ENCODE measurements around the gene PPP1R12B. TPM values are rescaled to one million over a fixed set of nuclear protein-coding genes. Genes with fewer than 3 reads are reported as not detected.

The PPP1R12B gene
- total and polyA plus RNA-seq, 2 experiments from 2014 or later = 13.2 to 13.8 TPM

GRCh38 chr1:202590975-202591411 lies 242.5 kb downstream of the PPP1R12B start:
- Histone ChIP-seq H3K79me2 (replicated peaks; ENCODE audit: insufficient read depth) (no peaks in the 10 kb centered on the region), H3K27me3 (ENCODE audit: insufficient read depth) (no peaks in the 10 kb centered on the region), H3K27ac (ENCODE audit: low read depth) (no peak overlapping the region), H3K4me1 (ENCODE audit: insufficient read depth) (no peaks in the 10 kb centered on the region), H3K9me2 (ENCODE audit: insufficient read depth) (peaks cover 4% of the 10 kb centered on the region; the same call in 1 of the 2 replicates), H3F3A (replicated peaks; ENCODE audit: low read depth) (no peaks in the 10 kb centered on the region), H2AFZ (no peak overlapping the region), H4K20me1 (replicated peaks; ENCODE audit: insufficient read depth) (no peaks in the 10 kb centered on the region), H3K4me3 (no peak overlapping the region), H3K4me2 (no peak overlapping the region), H3K36me3 (ENCODE audit: insufficient read depth) (no peaks in the 10 kb centered on the region)
- DNase-seq (ENCODE audit: low spot score) (no peak), ATAC-seq (no peak)
- Mint-ChIP-seq H3K4me3 (no peak overlapping the region), H3K36me3 (ENCODE audit: low read depth) (peaks cover 4% of the 10 kb centered on the region; the same call in 2 of the 3 replicates), H3K27me3 (ENCODE audit: insufficient read depth, low read depth, poor library complexity) (peaks cover 2% of the 10 kb centered on the region), H3K9me3 (no peaks in the 10 kb centered on the region), H3K4me1 (no peaks in the 10 kb centered on the region), H3K27ac (no peak overlapping the region)
- TF ChIP-seq ZNF114 (CRISPR knock-in tag; IDR thresholded peaks at IDR 0.05) (no peak), CREB1 (CRISPR knock-in tag; IDR thresholded peaks at IDR 0.05; ENCODE audit: low read depth) (no peak), POLR2AphosphoS5 (IDR thresholded peaks at IDR 0.05; ENCODE audit: low read depth) (no peak), STAT1 (IDR thresholded peaks at IDR 0.05; ENCODE audit: unreplicated experiment) (no peak), JUNB (IDR thresholded peaks at IDR 0.05; ENCODE audit: unreplicated experiment) (no peak), EZH2 (IDR thresholded peaks at IDR 0.05; ENCODE audit: low read depth, unreplicated experiment) (no peak), CTCF (conservative IDR thresholded peaks at IDR 0.05; ENCODE audit: low read depth in 2 of 2) (no peak), ETS1 (IDR thresholded peaks at IDR 0.05) (no peak), EZH2phosphoT487 (IDR thresholded peaks at IDR 0.05; ENCODE audit: unreplicated experiment) (no peak), ZNF331 (CRISPR knock-in tag; IDR thresholded peaks at IDR 0.05; ENCODE audit: low read depth) (no peak)
- TF ChIP-seq, protein P1, sequence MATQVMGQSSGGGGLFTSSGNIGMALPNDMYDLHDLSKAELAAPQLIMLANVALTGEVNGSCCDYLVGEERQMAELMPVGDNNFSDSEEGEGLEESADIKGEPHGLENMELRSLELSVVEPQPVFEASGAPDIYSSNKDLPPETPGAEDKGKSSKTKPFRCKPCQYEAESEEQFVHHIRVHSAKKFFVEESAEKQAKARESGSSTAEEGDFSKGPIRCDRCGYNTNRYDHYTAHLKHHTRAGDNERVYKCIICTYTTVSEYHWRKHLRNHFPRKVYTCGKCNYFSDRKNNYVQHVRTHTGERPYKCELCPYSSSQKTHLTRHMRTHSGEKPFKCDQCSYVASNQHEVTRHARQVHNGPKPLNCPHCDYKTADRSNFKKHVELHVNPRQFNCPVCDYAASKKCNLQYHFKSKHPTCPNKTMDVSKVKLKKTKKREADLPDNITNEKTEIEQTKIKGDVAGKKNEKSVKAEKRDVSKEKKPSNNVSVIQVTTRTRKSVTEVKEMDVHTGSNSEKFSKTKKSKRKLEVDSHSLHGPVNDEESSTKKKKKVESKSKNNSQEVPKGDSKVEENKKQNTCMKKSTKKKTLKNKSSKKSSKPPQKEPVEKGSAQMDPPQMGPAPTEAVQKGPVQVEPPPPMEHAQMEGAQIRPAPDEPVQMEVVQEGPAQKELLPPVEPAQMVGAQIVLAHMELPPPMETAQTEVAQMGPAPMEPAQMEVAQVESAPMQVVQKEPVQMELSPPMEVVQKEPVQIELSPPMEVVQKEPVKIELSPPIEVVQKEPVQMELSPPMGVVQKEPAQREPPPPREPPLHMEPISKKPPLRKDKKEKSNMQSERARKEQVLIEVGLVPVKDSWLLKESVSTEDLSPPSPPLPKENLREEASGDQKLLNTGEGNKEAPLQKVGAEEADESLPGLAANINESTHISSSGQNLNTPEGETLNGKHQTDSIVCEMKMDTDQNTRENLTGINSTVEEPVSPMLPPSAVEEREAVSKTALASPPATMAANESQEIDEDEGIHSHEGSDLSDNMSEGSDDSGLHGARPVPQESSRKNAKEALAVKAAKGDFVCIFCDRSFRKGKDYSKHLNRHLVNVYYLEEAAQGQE (IDR thresholded peaks at IDR 0.05; ENCODE audit: unreplicated experiment) = no peak
